ENCODE measurements around the gene TRIM6.

The TRIM6 gene

DNA sequence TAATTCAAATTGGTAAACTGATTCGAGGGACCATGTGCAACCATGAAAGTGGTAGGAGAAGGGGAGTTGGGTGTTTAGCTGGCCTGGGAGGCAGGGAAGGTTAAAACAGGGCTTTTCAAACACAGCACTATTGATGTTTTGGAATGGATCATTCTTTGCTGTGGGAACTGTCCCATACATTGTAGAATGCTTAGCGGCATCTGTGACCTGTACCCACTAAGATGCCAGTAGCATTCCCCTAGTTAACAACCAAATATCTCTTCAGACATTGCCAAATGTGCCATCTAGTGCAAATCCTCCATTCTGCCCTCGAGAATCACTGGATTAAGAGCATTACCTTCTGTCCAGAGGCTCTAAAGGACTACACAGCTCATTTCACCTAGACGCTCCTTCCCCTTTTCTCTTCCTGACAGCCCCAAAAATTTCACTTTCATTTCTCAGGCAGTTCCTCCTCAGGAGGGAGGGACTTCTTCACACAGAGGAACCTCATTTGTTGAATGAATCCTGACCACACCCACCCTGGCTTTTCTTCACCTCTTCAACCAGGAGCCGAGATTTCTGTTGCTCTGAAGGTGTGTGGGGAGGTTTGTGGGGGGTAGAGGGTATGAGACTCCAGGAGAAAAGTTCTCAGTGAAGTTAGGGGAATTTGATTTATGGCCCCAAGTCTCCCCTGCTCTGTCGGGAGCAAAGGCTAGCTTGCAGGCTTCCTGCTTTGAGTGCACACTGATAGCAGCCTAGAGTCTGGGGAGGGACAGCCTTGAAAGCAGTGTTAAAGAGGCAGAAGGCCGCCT lies 28.2 kb downstream of the TRIM6 start, which contains the start of gene TRIM34:
Gene TRIM34, plus strand, starts transcription at position 513 of the 791 bp plus-strand sequence. CDS start 7,331 bp downstream, outside the sequence.
- Histone ChIP-seq H3K4me1 (no peaks in the 10 kb centered on the region), H3K27me3 (no peaks in the 10 kb centered on the region), H3K9me3 (no peaks in the 10 kb centered on the region), H3K36me3 (no peaks in the 10 kb centered on the region), H3K4me3 (ENCODE audit: low read depth, low read length) (0 out of 2 replicates have a peak within 1 kb of the TSS, but pooled peaks have one; percentile 24)
- no peak for DNase-seq
- TF ChIP-seq, protein P1, sequence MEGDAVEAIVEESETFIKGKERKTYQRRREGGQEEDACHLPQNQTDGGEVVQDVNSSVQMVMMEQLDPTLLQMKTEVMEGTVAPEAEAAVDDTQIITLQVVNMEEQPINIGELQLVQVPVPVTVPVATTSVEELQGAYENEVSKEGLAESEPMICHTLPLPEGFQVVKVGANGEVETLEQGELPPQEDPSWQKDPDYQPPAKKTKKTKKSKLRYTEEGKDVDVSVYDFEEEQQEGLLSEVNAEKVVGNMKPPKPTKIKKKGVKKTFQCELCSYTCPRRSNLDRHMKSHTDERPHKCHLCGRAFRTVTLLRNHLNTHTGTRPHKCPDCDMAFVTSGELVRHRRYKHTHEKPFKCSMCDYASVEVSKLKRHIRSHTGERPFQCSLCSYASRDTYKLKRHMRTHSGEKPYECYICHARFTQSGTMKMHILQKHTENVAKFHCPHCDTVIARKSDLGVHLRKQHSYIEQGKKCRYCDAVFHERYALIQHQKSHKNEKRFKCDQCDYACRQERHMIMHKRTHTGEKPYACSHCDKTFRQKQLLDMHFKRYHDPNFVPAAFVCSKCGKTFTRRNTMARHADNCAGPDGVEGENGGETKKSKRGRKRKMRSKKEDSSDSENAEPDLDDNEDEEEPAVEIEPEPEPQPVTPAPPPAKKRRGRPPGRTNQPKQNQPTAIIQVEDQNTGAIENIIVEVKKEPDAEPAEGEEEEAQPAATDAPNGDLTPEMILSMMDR (IDR thresholded peaks at IDR 0.05; ENCODE audit: low read depth, low read length) = no peak

DNA sequence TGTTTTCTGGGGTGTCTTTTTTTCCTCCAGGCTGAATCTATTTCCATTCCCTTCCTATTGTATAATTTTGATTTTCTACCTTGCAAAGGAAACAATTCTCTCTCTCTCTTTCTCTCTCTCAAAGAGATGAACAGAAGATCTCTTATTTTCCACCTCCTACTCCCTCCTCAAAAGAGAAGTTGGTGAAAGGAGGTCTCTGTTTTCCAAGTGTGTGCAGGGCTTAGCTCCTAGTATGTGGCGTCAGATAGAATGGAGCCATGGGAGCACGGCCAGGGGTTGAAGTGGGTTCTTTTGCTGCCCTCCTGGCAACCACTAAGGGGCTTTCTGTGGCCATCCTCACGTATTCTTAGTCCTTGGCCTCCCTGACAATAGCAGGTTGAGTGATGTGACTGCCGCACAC lies 28.8 kb downstream of the TRIM6 start:
- TF ChIP-seq, protein P1 (IDR thresholded peaks at IDR 0.05; ENCODE audit: low read depth, low read length) = no peak
- no peak for DNase-seq
- no peak overlapping the region for H3K4me3 ChIP-seq (ENCODE audit: low read depth, low read length)
- H3K4me1 ChIP-seq = no peaks in the 10 kb centered on the region
- H3K36me3 ChIP-seq = no peaks in the 10 kb centered on the region
- H3K9me3 ChIP-seq = no peaks in the 10 kb centered on the region
- no peaks in the 10 kb centered on the region for H3K27me3 ChIP-seq

DNA sequence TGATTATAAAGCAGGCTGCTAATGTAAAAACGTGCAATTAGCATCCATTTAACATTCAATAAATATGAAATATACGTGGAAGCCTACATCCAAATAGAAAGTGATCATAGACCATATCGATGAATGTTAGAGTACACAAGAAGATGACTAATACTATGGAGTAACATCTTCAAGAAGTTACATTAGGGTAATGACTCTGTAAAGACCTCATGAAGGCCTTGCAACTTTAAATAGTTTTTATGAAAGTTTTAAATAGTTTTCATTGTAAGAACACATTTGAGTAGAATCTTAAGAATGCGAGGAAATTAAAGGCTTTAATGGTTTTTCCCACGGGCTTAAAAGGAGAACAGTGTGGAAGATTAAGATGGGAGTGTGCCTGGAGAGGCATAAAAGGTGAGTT lies 29.8 kb downstream of the TRIM6 start:
- H3K4me1 ChIP-seq = no peaks in the 10 kb centered on the region
- no peak for DNase-seq
- H3K9me3 ChIP-seq = no peaks in the 10 kb centered on the region
- TF ChIP-seq, protein P1 (IDR thresholded peaks at IDR 0.05; ENCODE audit: low read depth, low read length) = no peak
- no peaks in the 10 kb centered on the region for H3K36me3 ChIP-seq
- H3K27me3 ChIP-seq = no peaks in the 10 kb centered on the region
- H3K4me3 ChIP-seq (ENCODE audit: low read depth, low read length) = no peak overlapping the region

DNA sequence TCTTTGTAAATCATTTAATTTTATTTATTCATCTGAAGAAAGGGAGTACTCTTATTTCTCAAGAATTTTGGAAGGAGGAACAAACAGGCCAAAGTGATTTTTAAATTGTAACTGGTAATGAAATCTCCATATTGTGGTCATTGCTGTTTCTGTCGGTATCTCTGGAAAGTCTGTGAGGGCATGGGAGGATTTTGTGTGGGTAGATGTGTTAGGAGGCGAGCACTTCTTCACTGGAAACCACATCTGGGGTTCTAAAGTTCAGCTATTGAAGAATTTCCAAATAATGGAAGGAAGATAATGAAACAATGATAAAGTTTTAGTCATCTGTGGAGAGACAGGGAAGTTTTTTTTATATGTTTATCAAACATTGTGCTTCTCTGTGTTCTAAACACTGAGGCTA lies 35.0 kb downstream of the TRIM6 start:
- no peaks in the 10 kb centered on the region for H3K9me3 ChIP-seq
- DNase-seq = no peak
- no peaks in the 10 kb centered on the region for H3K36me3 ChIP-seq
- TF ChIP-seq, protein P1 (IDR thresholded peaks at IDR 0.05; ENCODE audit: low read depth, low read length) = no peak
- no peaks in the 10 kb centered on the region for H3K27me3 ChIP-seq
- no peak overlapping the region for H3K4me3 ChIP-seq (ENCODE audit: low read depth, low read length)
- H3K4me1 ChIP-seq = no peaks in the 10 kb centered on the region

DNA sequence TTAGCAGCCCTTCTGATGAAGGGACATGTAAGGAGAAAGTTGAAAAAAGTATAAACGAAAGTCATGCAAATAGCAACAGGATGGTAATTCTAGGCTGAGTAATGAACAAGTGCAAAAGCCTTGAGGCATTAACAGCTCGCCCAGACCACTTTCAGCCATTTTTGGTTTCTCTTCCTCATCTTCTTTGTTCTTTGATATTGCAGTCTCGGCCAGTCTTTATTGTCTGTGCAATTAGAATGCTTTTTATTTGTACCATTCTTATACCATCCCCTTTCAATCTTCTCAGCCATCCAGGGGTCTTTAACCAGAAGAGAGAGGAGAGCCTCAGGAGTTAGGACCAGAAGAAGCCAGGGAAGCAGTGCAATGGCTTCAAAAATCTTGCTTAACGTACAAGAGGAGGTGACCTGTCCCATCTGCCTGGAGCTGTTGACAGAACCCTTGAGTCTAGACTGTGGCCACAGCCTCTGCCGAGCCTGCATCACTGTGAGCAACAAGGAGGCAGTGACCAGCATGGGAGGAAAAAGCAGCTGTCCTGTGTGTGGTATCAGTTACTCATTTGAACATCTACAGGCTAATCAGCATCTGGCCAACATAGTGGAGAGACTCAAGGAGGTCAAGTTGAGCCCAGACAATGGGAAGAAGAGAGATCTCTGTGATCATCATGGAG lies 35.7 kb downstream of the TRIM6 start:
- H3K4me1 ChIP-seq = no peaks in the 10 kb centered on the region

More for the DNA sequence above, 35.7 kb downstream of the TRIM6 start:
- TF ChIP-seq, protein P1 (IDR thresholded peaks at IDR 0.05; ENCODE audit: low read depth, low read length) = no peak
- Histone ChIP-seq H3K4me3 (ENCODE audit: low read depth, low read length) (no peak overlapping the region), H3K27me3 (no peaks in the 10 kb centered on the region), H3K36me3 (no peaks in the 10 kb centered on the region), H3K9me3 (no peaks in the 10 kb centered on the region)
- DNase-seq = no peak

Data from BE2C (cell line).